NCI-H460 (cell line): ENCODE results near the gene IZUMO3. TPM values are rescaled to one million over a fixed set of nuclear protein-coding genes. Genes with fewer than 3 reads are reported as not detected.
"Not testable (repeated sequence)": the region's sequence is repeated elsewhere in the genome, so short reads cannot be mapped to it uniquely, and the experiment has no call there.

ENCODE experiments used
- DNase-seq: peaks from one replicate; pipeline ENCODE4 v3.0.0-alpha.2; 2016; ENCODE audit warnings: low read depth; ENCODE audit errors: extremely low read depth
- polyA plus RNA-seq: library from polyadenylated mRNA; depleted of rRNA; stranded (reverse); fragments of >200 nt; gene quantifications from 2 replicates; pipeline ENCODE4 v1.2.3, GENCODE V29; 2014; cell fraction: nucleus; rRNA removed
- total RNA-seq: library from RNA; depleted of rRNA; stranded (reverse); fragments of >200 nt; shearing (Covaris generic); gene quantifications from 2 replicates; pipeline ENCODE4 v1.2.3, GENCODE V29; 2014; rRNA removed

The IZUMO3 gene
- not detected in 2 replicates for total RNA-seq
- polyA plus RNA-seq = not detected in 2 replicates

DNA sequence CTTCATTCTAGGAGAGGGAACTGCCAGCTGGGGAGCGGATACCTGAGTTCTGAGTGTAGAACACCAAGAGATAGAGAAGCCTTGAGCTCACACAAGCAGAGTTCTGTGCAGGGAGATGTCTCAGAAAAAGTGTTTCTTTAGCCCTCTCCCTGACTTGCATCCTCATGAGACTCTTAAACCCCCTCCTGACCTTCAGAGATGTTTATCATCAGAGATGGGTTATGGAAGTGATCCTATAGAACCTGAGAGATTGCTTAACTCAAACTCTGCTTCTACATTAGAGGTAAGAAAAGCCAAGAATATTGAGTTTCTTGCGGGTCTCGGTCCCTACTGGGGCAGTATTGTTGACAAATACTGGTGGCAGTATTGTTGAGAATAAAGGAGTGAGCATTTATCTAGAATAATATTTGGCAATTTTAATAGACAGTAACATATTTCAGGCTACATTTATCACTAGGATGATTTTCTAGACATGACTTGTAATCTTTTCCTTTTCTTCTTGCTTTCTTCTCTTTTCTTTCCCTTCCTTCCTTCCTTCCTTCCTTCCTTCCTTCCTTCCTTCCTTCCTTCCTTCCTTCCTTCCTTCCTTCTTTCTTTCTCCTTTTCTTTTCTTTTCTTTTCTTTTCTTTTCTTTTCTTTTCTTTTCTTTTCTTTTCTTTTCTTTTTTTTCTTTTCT, at the start of gene IZUMO3:
IZUMO3 (minus strand) TSS at position 51 of the 676 bp plus-strand sequence. CDS start 248 bp downstream, outside the sequence.
- DNase-seq = no peak

GRCh38 chr9:24594234-24594850, 48.6 kb upstream of the IZUMO3 start:
- no peak for DNase-seq

GRCh38 chr9:24590432-24590831, 44.7 kb upstream of the IZUMO3 start:
- no peak for DNase-seq

- DNase-seq = no peak
These were observed 42.2 kb upstream of the IZUMO3 start for GRCh38 chr9:24587883-24588282.

GRCh38 chr9:24582146-24583126, 36.7 kb upstream of the IZUMO3 start:
- DNase-seq = no peak

GRCh38 chr9:24580005-24580404, 34.3 kb upstream of the IZUMO3 start:
- DNase-seq = not testable (repeated sequence)

DNA sequence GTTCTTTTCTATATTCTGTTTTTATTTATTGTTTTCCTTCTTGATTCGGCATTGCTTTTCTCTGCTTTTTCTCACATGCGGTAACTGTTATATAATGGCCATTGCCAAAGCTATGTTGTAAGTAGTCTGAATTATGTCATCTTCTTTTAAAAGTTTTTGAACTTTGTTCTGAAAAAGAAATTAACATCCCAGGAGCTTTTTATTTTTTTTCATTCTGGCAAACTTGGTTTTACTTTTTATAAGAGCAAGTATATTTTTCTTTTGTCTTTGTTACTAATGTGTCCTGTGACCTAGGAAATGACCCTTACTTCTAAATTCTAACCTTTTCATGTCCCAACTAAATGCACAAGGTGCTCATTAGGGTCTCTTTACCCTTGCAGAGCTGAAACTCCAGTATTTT, 26.7 kb upstream of the IZUMO3 start:
- no peak for DNase-seq

GRCh38 chr9:24561957-24562356, 16.3 kb upstream of the IZUMO3 start:
- no peak for DNase-seq

DNA sequence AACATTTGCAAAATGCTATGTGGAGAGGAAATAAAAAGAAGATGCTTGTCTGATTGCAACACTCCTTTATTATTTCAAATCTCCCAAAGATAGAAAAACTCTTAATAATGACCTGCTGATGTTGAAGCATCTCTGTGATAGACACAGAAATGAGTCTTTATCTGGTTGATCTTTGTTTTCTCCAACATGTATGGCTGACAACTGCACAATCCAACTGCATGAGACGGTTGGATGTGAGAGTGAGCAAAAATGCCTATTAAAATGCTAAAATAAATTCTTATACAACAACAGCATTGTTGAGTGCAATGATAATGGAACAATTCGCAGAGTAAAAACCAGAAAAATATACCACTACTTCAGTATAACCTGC, 7.5 kb upstream of the IZUMO3 start:
- no peak for DNase-seq

DNA sequence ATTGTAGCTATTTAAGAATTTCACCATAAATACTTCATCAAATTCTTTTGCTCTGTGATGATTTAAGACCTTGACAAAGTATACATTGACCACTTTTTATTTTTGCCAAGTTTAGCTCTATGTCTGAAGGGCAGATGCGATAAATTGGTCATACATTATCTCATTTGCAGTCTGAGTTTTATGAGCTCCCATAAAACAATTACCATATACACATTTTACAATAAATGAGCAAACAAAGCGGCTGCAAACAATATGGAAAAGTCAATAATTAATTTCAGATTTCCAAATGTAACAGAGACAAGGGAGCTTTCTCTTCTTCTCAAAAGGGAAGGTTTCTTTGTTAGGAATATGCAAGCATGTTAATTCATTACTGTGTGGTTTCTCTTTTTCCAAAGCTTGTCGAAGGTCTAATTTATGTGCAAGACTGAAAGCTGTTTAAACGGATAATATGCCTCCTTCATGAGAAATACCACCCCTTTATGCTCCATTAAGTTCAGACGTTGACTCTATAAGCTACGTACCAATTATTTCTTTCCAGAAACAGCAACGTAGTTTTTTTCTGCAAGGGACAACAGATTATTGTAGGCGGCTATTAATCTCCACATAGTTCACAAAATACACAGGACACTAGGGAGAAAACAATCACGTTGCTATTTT, 7.0 kb upstream of the IZUMO3 start:
- DNase-seq = no peak

GRCh38 chr9:24545285-24545684, 412 bp downstream of the IZUMO3 start:
- DNase-seq = no peak

DNA sequence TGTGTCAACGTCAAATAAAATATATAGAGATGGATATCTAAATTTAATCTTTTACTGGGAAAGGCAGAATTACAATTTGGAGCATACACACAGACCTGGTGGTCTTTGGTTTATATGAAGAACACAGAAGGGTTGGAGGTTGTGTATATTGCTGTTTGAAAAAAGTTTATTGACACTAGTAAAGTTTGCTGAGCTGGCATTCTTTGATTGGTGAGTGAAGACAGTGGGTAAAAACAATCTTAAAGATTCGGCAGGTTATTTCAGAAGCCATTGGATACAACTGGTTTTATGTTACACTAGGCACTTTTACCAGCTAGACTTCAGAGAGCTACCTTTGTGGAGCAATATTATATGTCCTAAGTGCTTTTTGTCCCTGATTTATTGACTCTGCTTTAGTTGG, 27.2 kb downstream of the IZUMO3 start:
- no peak for DNase-seq

GRCh38 chr9:24516463-24516862, 29.2 kb downstream of the IZUMO3 start:
- no peak for DNase-seq

DNA sequence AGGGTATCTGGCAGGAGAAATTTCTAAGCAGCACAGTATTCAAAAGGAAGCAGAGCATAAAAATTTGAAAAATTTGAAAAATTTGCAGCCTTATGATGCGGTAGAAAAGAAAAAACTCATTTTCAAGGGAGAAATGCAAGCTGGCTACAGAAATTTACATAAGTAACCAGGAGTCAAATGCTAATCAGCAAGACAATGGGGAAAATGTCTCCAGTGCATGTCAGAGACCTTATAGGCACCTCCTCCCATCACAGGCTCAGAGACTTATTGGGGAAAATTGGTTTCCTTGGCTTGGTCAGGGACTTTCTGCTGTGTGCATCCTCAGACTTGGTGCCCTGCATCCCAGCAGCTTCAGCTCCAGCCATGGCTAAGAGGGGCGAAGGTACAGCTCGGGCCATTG, 35.8 kb downstream of the IZUMO3 start:
- DNase-seq = no peak

- DNase-seq = no peak
These were observed 41.2 kb downstream of the IZUMO3 start for GRCh38 chr9:24504521-24504920.

DNA sequence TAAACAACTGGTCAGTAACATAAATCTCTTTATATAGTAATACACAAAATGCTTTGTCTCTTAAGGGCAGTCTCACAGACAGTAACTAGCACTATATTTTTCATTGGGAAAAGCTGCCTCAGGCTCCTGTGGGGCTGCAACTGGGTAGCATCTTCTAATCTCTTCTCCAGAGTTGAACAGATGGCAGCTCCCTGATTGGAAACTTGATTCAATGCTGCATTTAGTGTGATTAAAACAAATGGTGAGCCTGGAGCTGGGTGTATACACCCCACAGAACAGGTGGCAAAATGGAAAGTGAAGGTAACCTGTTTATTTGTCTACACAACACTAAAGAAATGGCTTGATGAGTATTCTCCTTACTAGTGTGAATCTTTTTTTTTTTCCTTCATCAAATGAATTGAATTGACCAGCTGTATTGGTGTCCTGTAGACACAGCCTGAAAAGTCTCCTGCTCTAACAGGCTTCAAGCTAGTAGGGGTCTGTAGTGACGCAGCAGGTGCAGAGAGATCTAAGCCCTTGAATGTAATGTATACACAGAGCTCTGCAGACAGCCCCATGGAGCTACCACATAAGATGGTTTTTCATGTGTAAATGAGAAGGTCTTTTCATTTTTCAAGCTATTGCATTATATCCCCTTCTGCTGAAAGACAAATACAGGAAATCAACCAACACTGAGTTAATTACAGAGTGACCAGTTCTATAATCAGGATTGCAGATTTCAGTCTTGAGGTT, 43.3 kb downstream of the IZUMO3 start:
- DNase-seq = no peak

DNA sequence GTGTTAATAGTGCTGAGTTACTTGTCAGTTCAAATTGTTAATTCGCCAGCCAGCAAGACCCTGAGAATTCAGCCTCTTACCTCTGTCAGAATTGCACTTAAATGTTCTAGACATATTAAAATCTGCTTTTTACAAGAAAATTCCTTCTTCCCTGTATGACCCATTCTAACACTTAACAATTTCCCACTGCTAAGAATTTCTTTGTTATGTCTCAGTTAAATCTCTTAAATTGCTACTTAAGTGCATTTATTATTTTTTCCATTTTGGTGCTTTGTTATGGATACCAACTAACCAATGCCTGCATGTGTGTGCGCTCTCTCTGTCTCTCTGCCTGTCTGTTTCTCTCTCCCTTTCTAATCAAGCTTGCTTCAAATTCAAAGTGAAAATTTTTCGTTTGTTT, 44.9 kb downstream of the IZUMO3 start:
- no peak for DNase-seq

- no peak for DNase-seq
These were observed 47.1 kb downstream of the IZUMO3 start for GRCh38 chr9:24498632-24499031.

DNA sequence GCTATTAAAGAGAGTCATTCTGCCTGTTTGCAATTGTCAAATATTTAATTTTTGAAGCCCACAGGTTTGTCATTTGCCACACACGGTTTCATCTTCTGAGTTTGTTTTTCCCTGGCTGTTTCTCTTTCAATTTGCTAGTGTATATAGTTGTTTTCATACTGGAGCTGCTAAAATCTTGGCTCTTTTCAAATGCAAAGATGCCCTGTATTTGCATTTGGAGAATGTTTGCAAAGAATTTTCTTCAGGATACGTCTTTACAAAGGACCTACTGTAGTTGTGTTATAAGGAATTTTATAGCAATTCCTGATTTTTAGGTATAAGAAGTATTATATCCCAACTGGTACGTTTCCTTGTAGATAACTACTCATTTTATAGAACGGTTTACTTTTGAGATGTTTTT, 48.0 kb downstream of the IZUMO3 start:
- DNase-seq = no peak
